K562 treated with DMSO at 1 percent for 24 hours (cell line): Measurements from ENCODE around the gene LASP1. TPM values are rescaled to one million over a fixed set of nuclear protein-coding genes. Genes with fewer than 3 reads are reported as not detected.

Source experiments
- total RNA-seq: library from RNA; unstranded; fragments of 300-600 nt; gene quantifications from 2 replicates; pipeline ENCODE4 v1.2.3, GENCODE V29; 2022; ENCODE audit warnings: low read depth; ENCODE audit not compliant: insufficient read depth

LASP1 gene
- total RNA-seq: 154 and 166 TPM in 2 replicates

GRCh38 chr17:38869526-38870258 is at the start of gene LASP1:
Gene LASP1 (plus strand): TSS chr17:38870058. CDS start chr17:38870190, 132 bp downstream.

GRCh38 chr17:38824899-38825761 is 44.7 kb upstream of the LASP1 start, which contains the start of gene CWC25:
Gene CWC25 (minus strand): TSS chr17:38825321. CDS start chr17:38825183, 138 bp downstream.

GRCh38 chr17:38853292-38854219 is 16.3 kb upstream of the LASP1 start, which contains the start of gene RPL23:
Gene RPL23 (minus strand): TSS chr17:38853721. CDS start chr17:38853710, 11 bp downstream.

GRCh38 chr17:38925263-38925995 is 55.6 kb downstream of the LASP1 start, which contains the start of gene LASP1NB:
Gene LASP1NB (plus strand): TSS chr17:38925614.

GRCh38 chr17:38967290-38967738 is 97.5 kb downstream of the LASP1 start, which contains the start of gene FBXO47:
Gene FBXO47 (minus strand): TSS chr17:38967403. CDS start chr17:38963025, 4,378 bp downstream.

Other genes with a start within 250 kb of the LASP1 start
- 4.2 and 4.4 TPM in 2 replicates for gene EPOP, start 195.1 kb upstream of the LASP1 start, total RNA-seq
- 34.4 and 38.4 TPM in 2 replicates for gene MLLT6, start 164.8 kb upstream of the LASP1 start, total RNA-seq
- 23.2 and 25.1 TPM in 2 replicates for gene CISD3, start 139.7 kb upstream of the LASP1 start, total RNA-seq
- gene PCGF2, start 121.7 kb upstream of the LASP1 start, total RNA-seq: 25.8 and 28.1 TPM in 2 replicates
- 444 and 497 TPM in 2 replicates for gene PSMB3, start 117.3 kb upstream of the LASP1 start, total RNA-seq
- 25.7 and 37.8 TPM in 2 replicates for gene PIP4K2B, start 70.5 kb upstream of the LASP1 start, total RNA-seq
- gene CWC25, start 44.7 kb upstream of the LASP1 start, total RNA-seq: 9.3 and 11.8 TPM in 2 replicates
- gene RPL23, start 16.3 kb upstream of the LASP1 start, total RNA-seq: 2,463 and 2,696 TPM in 2 replicates
- not detected in 2 replicates for gene FBXO47, start 97.3 kb downstream of the LASP1 start, total RNA-seq